H1 (cell line): Measurements from ENCODE around the gene ANO6. TPM values are rescaled to one million over a fixed set of nuclear protein-coding genes. Genes with fewer than 3 reads are reported as not detected.

Experiments
- CTCF ChIA-PET: fragments of 300-600 bp; sonication (Branson Sonifier 250); formaldehyde crosslinking; loops from one replicate; lab custom pipeline; 2021; ENCODE audit not compliant: partially characterized antibody; lab: Charles Lee
- POLR2A ChIA-PET: fragments of 300-600 bp; sonication (Branson Sonifier 250); formaldehyde crosslinking; loops from one replicate; lab custom pipeline; 2021; ENCODE audit warnings: inconsistent platforms; ENCODE audit not compliant: partially characterized antibody; lab: Charles Lee
- DNase-seq, 2 experiments: peaks; one replicate each; pipeline versions ENCODE4 v3.0.0 to v3.0.0-alpha.2; 2010 to 2022; ENCODE audit warnings: low spot score in 2 of 2, low read depth in 1 of 2, mixed read lengths in 1 of 2
- FAIRE-seq: peaks from 2 replicates; lab custom pipeline; 2011; peaks lifted over from hg19 to GRCh38; lab: Jason Lieb, UNC
- H2AFZ ChIP-seq: 2 replicates; pipeline ENCODE4 v1.8.1; 2012; ENCODE audit warnings: low read length, inconsistent platforms
- H2AK5ac ChIP-seq: 2 replicates; pipeline ENCODE4 v1.6.1; 2013; ENCODE audit warnings: low read depth, low read length
- H2BK120ac ChIP-seq: replicated peaks from 2 replicates; pipeline ENCODE3; 2013; ENCODE audit warnings: low read depth, low read length, inconsistent platforms
- H2BK12ac ChIP-seq: 2 replicates; pipeline ENCODE4 v1.6.1; 2013; ENCODE audit warnings: low read depth, low read length
- H2BK15ac ChIP-seq: 2 replicates; pipeline ENCODE4 v1.6.1; 2013; ENCODE audit warnings: low read length
- H2BK20ac ChIP-seq: 2 replicates; pipeline ENCODE4 v1.6.1; 2013; ENCODE audit warnings: low read length
- H2BK5ac ChIP-seq: 2 replicates; pipeline ENCODE4 v1.6.1; 2013; ENCODE audit warnings: low read depth, low read length
- H3K14ac ChIP-seq: 2 replicates; pipeline ENCODE4 v1.6.1; 2013; ENCODE audit warnings: inconsistent platforms; ENCODE audit not compliant: insufficient read length
- H3K18ac ChIP-seq: 2 replicates; pipeline ENCODE4 v1.6.1; 2013; ENCODE audit warnings: low read length; ENCODE audit errors: extremely low read depth
- H3K23ac ChIP-seq: 2 replicates; pipeline ENCODE4 v1.6.1; 2013; ENCODE audit warnings: inconsistent platforms; ENCODE audit not compliant: insufficient read length
- H3K23me2 ChIP-seq: 2 replicates; pipeline ENCODE4 v1.6.1; 2013; ENCODE audit warnings: low read depth, low read length
- H3K27ac ChIP-seq: 2 replicates; pipeline ENCODE4 v1.6.1; 2011; ENCODE audit warnings: low read depth, low read length, inconsistent platforms
- H3K27me3 ChIP-seq, 4 experiments: replicated peaks in 1 of 4; 1 replicate in 1 of 4; 2 replicates in 3 of 4; pipeline versions ENCODE4 v1.6.1 to v1.8.1; 2011 to 2013; ENCODE audit warnings: low read length in 3 of 4, mild to moderate bottlenecking in 3 of 4, inconsistent platforms in 2 of 4, mixed read lengths in 2 of 4, moderate library complexity in 1 of 4; ENCODE audit not compliant: control insufficient read depth in 3 of 4, insufficient read depth in 3 of 4; ENCODE audit errors: extremely low read depth in 1 of 4
- H3K36me3 ChIP-seq, 4 experiments: 2 replicates each; pipeline versions ENCODE4 v1.6.1 to v1.8.1; 2011 to 2013; ENCODE audit warnings: mild to moderate bottlenecking in 4 of 4, low read length in 3 of 4, moderate library complexity in 2 of 4, control low read depth in 1 of 4, inconsistent platforms in 1 of 4; ENCODE audit not compliant: insufficient read depth in 4 of 4, control insufficient read depth in 2 of 4
- H3K4ac ChIP-seq: replicated peaks from 2 replicates; pipeline ENCODE3; 2013; ENCODE audit warnings: low read length, low read depth, mixed read lengths, inconsistent platforms; ENCODE audit not compliant: insufficient read length
- H3K4me1 ChIP-seq, 4 experiments: replicated peaks in 1 of 4; 1 replicate in 1 of 4; 2 replicates in 3 of 4; pipeline versions ENCODE4 v1.6.1 to v1.8.1; 2011 to 2013; ENCODE audit warnings: low read length in 3 of 4, inconsistent platforms in 2 of 4, mixed read lengths in 1 of 4; ENCODE audit not compliant: insufficient read depth in 4 of 4, control insufficient read depth in 3 of 4
- H3K4me2 ChIP-seq, 2 experiments: 2 replicates each; pipeline versions ENCODE4 v1.6.1 to v1.8.1; 2011 to 2013; ENCODE audit warnings: low read depth in 2 of 2, low read length in 2 of 2, control low read depth in 1 of 2, inconsistent platforms in 1 of 2, mild to moderate bottlenecking in 1 of 2; ENCODE audit not compliant: insufficient read depth in 1 of 2
- H3K4me3 ChIP-seq, 4 experiments: fragments of 200-600, 300-600 bp in 1 of 4; sonication (generic), shearing (Covaris generic), sonication (Bioruptor Twin) in 1 of 4; 2 replicates each; pipeline versions ENCODE4 v1.5.1 to v1.8.1; 2011 to 2016; ENCODE audit warnings: low read length in 4 of 4, low read depth in 3 of 4, control low read depth in 2 of 4, inconsistent platforms in 2 of 4, mild to moderate bottlenecking in 2 of 4, mixed read lengths in 1 of 4, moderate library complexity in 1 of 4; ENCODE audit not compliant: insufficient read depth in 2 of 4; ENCODE audit errors: extremely low read depth in 1 of 4
- H3K56ac ChIP-seq: replicated peaks from 2 replicates; pipeline ENCODE3; 2013; ENCODE audit warnings: low read depth, mild to moderate bottlenecking, mixed read lengths, low read length, inconsistent platforms; ENCODE audit not compliant: insufficient read length
- H3K79me1 ChIP-seq: 2 replicates; pipeline ENCODE4 v1.6.1; 2013; ENCODE audit warnings: low read depth, low read length, control low read depth
- H3K79me2 ChIP-seq, 2 experiments: 2 replicates each; pipeline versions ENCODE4 v1.6.1 to v1.8.1; 2012 to 2013; ENCODE audit warnings: low read length in 2 of 2, mild to moderate bottlenecking in 2 of 2, inconsistent platforms in 1 of 2; ENCODE audit not compliant: insufficient read depth in 2 of 2, control insufficient read depth in 1 of 2
- H3K9ac ChIP-seq, 4 experiments: replicated peaks in 1 of 4; 1 replicate in 1 of 4; 2 replicates in 3 of 4; pipeline versions ENCODE4 v1.6.1 to v1.8.1; 2011 to 2013; ENCODE audit warnings: low read depth in 3 of 4, low read length in 3 of 4, control low read depth in 2 of 4, mild to moderate bottlenecking in 2 of 4, moderate library complexity in 2 of 4, inconsistent platforms in 1 of 4; ENCODE audit errors: extremely low read depth in 1 of 4
- H3K9me3 ChIP-seq, 2 experiments: 2 replicates each; pipeline versions ENCODE4 v1.6.1 to v1.8.1; 2012 to 2013; ENCODE audit warnings: mild to moderate bottlenecking in 2 of 2, moderate library complexity in 2 of 2, control low read depth in 1 of 2, inconsistent platforms in 1 of 2, low read depth in 1 of 2, low read length in 1 of 2, mixed read lengths in 1 of 2; ENCODE audit not compliant: insufficient read depth in 2 of 2
- H4K20me1 ChIP-seq, 2 experiments: replicated peaks in 1 of 2; 2 replicates each; pipeline versions ENCODE3 to v1.8.1; 2011 to 2013; ENCODE audit warnings: inconsistent platforms in 2 of 2, low read length in 2 of 2, mild to moderate bottlenecking in 1 of 2; ENCODE audit not compliant: insufficient read depth in 2 of 2, control insufficient read depth in 1 of 2
- H4K5ac ChIP-seq: 2 replicates; pipeline ENCODE4 v1.6.1; 2013; ENCODE audit warnings: low read length, low read depth, mixed read lengths, inconsistent platforms; ENCODE audit not compliant: insufficient read length
- H4K8ac ChIP-seq: 2 replicates; pipeline ENCODE4 v1.8.0; 2013; ENCODE audit warnings: mild to moderate bottlenecking, moderate library complexity, low read length, inconsistent platforms; ENCODE audit not compliant: insufficient read depth; ENCODE audit errors: extremely low read depth
- H4K91ac ChIP-seq: replicated peaks from 2 replicates; pipeline ENCODE3; 2013; ENCODE audit warnings: low read length, mixed read lengths, inconsistent platforms; ENCODE audit not compliant: insufficient read length
- BCL11A ChIP-seq, 2 experiments: IDR thresholded peaks; one replicate each; pipeline ENCODE4 v1.6.1; 2011; ENCODE audit warnings: low read depth in 2 of 2, low read length in 2 of 2, mild to moderate bottlenecking in 2 of 2
- EP300 ChIP-seq, 2 experiments: IDR thresholded peaks; 1 replicate in 1 of 2; 2 replicates in 1 of 2; pipeline ENCODE4 v1.6.1; 2011 to 2012; ENCODE audit warnings: low read depth in 2 of 2, low read length in 2 of 2, mild to moderate bottlenecking in 2 of 2, borderline replicate concordance in 1 of 2, inconsistent platforms in 1 of 2, moderate library complexity in 1 of 2
- HDAC2 ChIP-seq, 2 experiments: fragments of 300-600 bp in 1 of 2; sonication (generic) in 1 of 2; IDR thresholded peaks; 2 replicates each; pipeline ENCODE4 v1.6.1; 2011 to 2012; ENCODE audit warnings: low read depth in 2 of 2, low read length in 2 of 2, mild to moderate bottlenecking in 2 of 2, moderate library complexity in 2 of 2, borderline replicate concordance in 1 of 2, inconsistent platforms in 1 of 2
- SUZ12 ChIP-seq: fragments of 200-600 bp; sonication (generic); IDR thresholded peaks from 2 replicates; pipeline ENCODE4 v1.6.1; 2012; ENCODE audit warnings: mild to moderate bottlenecking, inconsistent platforms, low read length, moderate library complexity, mixed read lengths
- TEAD4 ChIP-seq: IDR thresholded peaks from 2 replicates; pipeline ENCODE4 v1.6.1; 2012; ENCODE audit warnings: low read depth, low read length, inconsistent platforms, mixed read lengths
- WGBS, 2 experiments: shearing (Covaris generic) in 1 of 2; methylation state at CpG; one replicate each; pipeline versions ENCODE4 v1.1.6 to v1.1.7; 2013 to 2015; ENCODE audit warnings: low lambda C conversion rate in 2 of 2, mixed read lengths in 2 of 2, inconsistent platforms in 1 of 2, low coverage in 1 of 2, missing lambda C conversion rate in 1 of 2; ENCODE audit not compliant: insufficient replicate concordance in 2 of 2, insufficient coverage in 1 of 2, insufficient read length in 1 of 2; ENCODE audit errors: extremely low coverage in 1 of 2, missing lambda C conversion rate in 1 of 2; 5-methylcytosine and 5-hydroxymethylcytosine counted together
- polyA plus RNA-seq, 7 experiments: library from polyadenylated mRNA; depleted of rRNA in 3 of 7; stranded (reverse) in 5 of 7; unstranded in 2 of 7; fragments of >200 nt in 5 of 7; fragments of 200-250 nt in 2 of 7; gene quantifications; 1 replicate in 5 of 7; 2 replicates in 1 of 7; 4 replicates in 1 of 7; pipeline versions ENCODE4 v1.2.1 to v1.2.3, GENCODE V29; 2011 to 2013; ENCODE audit warnings: missing spikeins in 2 of 7, mixed read lengths in 2 of 7
- total RNA-seq: library from RNA; stranded (reverse); fragmentation: NEBNext Ultra II Directional; extraction: Animal tissue kit (Norgen Biotek cat#: 25700); gene quantifications from 2 replicates; pipeline ENCODE4 v1.2.1, GENCODE V29; 2021

ANO6 gene
- total and polyA plus RNA-seq, 2 of the 8 experiments (the other 6 are each of a cell fraction or from before 2014, with no cell fraction given), result 15.1 to 39.7 TPM

DNA sequence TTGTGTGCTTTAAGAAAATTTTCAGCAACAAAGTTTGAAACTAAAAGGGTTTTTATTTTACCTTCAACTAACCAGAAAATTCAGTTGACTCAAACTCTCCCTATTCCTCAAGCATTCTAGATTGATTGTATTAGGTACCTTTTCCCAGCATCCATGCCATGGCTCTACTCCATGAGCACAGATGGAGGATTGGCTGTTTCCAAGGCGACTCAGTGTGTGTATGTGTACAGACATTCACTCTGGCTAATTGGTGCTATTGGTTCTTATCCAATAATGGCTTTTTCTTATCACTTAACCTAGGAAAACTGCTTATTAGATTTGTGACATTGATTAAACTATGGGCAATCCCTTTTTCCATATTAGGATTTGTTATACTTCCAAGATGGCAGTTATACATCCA is 202.6 kb downstream of the ANO6 start:
- Histone ChIP-seq H2AK5ac (no peak overlapping the region), H2BK120ac (no peak overlapping the region), H2BK15ac (no peak overlapping the region), H3K27me3 (no peaks in the 10 kb centered on the region), H2AFZ (no peak overlapping the region), H3K23me2 (no peaks in the 10 kb centered on the region), H3K9me3 (no peaks in the 10 kb centered on the region), H3K9ac (no peak overlapping the region), H3K4me2 (no peak overlapping the region), H4K91ac (no peak overlapping the region), H2BK20ac (no peak overlapping the region), H3K79me1 (0 out of 2 replicates have a peak, but pooled peaks cover 3% of the 10 kb centered on the region), H3K18ac (no peak overlapping the region), H3K4ac (no peak overlapping the region), H4K8ac (no peak overlapping the region), H3K4me1 (no peaks in the 10 kb centered on the region)
- 86% methylated on average over 1 of the region's 1 CpG; no CpG with 5 or more reads in 1 of the 2 experiments for WGBS, 2 experiments
- no peak for DNase-seq
- no peak for FAIRE-seq
- TF ChIP-seq TEAD4 (no peak), SUZ12 (no peak), EP300 (IDR thresholded peaks at IDR 0.05; ENCODE audit: borderline replicate concordance in 1 of 2, low read depth in 2 of 2, low read length in 2 of 2) (no peak), BCL11A (IDR thresholded peaks at IDR 0.05; ENCODE audit: low read depth in 2 of 2, low read length in 2 of 2) (no peak), HDAC2 (IDR thresholded peaks at IDR 0.05; ENCODE audit: borderline replicate concordance in 1 of 2, low read depth in 2 of 2, low read length in 2 of 2) (no peak)
- TF ChIP-seq, all 59 proteins: peak for 0
- Histone ChIP-seq H3K36me3 (peaks cover 0 to 31% (median 14%) of the 10 kb centered on the region in 4 experiments; a peak in 6 of 8 replicates), H3K14ac (no peak overlapping the region), H2BK12ac (no peak overlapping the region), H2BK5ac (no peak overlapping the region), H3K4me3 (no peak overlapping the region), H3K56ac (no peak overlapping the region), H3K27ac (no peak overlapping the region), H4K20me1 (no peaks in the 10 kb centered on the region), H3K79me2 (no peaks in the 10 kb centered on the region), H4K5ac (no peak overlapping the region), H3K23ac (no peak overlapping the region)
- ChIA-PET POLR2A (no interaction called here), CTCF (interaction anchor here (1.1 kb wide), 1 partner anchor 30 kb away, joined by 4 read pairs; no protein-coding TSS in a partner anchor)
